ENCODE measurements around the gene RNU1-3. TPM values are rescaled to one million over a fixed set of nuclear protein-coding genes. Genes with fewer than 3 reads are reported as not detected.

The RNU1-3 gene
- total RNA-seq, 2 experiments from 2014 or later: under 0.01 to 1,968 TPM

DNA sequence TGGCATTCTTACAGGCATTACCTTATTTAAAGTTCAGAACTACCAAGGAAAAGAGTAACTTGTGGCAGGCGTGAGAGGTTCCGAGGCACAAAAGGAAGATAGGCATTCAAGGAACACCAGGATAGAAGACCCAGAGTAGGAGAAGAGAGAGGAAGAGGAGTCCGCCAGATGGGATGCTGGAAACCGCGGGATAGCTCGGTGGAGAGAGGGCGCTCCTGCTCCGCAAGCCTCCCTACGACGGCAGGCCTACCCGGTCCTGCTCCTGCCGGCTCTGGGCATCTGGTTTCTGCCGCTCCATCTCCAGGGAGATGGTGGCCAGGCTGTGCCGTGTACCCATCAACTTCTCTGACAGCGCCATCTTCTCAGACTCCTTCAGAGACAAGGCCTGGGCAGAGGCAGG lies 48.0 kb downstream of the RNU1-3 start:
- H3K4me1 ChIP-seq (ENCODE audit: insufficient read depth, low read length, poor library complexity, severe bottlenecking): peaks cover 10% of the 10 kb centered on the region
- no peak for TF ChIP-seq EZH2phosphoT487 (IDR thresholded peaks at IDR 0.05; ENCODE audit: borderline replicate concordance, low read depth, low read length)
- no peak for TF ChIP-seq CTCF (conservative IDR thresholded peaks at IDR 0.05; ENCODE audit: low read length)
- no peaks in the 10 kb centered on the region for H3K9me2 ChIP-seq (ENCODE audit: insufficient read depth, low read length)
- no peaks in the 10 kb centered on the region for H4K20me1 ChIP-seq (ENCODE audit: insufficient read depth, low read length)
- CTCF ChIA-PET (ENCODE audit: unreplicated experiment): no interaction called here
- H3K27ac ChIP-seq (ENCODE audit: low read depth, low read length, poor library complexity, severe bottlenecking): no peak overlapping the region
- intact Hi-C loops (cut with micrococcal nuclease; ENCODE audit: unreplicated experiment): no loop called here
- no peaks in the 10 kb centered on the region for H3K9me3 ChIP-seq (ENCODE audit: low read length)
- POLR2A ChIA-PET: interaction anchor here (0.7 kb wide), 1 partner anchor 410 kb away, joined by 6 read pairs; no protein-coding TSS in a partner anchor
- no peak overlapping the region for H3K4me2 ChIP-seq (ENCODE audit: low read length)
- H3K36me3 ChIP-seq (ENCODE audit: insufficient read depth, low read length): peaks cover 6% of the 10 kb centered on the region; the same call in 1 of the 2 replicates
- no TSS peak for BruUV-seq (replicated peaks)
- no peak overlapping the region for H2AFZ ChIP-seq (ENCODE audit: low read length)
- H3K4me3 ChIP-seq (ENCODE audit: low read depth, low read length, poor library complexity, severe bottlenecking): no peak overlapping the region
- no peak for DNase-seq (ENCODE audit: low spot score)
- no peaks in the 10 kb centered on the region for H3K79me2 ChIP-seq (ENCODE audit: insufficient read depth, low read depth, low read length)

DNA sequence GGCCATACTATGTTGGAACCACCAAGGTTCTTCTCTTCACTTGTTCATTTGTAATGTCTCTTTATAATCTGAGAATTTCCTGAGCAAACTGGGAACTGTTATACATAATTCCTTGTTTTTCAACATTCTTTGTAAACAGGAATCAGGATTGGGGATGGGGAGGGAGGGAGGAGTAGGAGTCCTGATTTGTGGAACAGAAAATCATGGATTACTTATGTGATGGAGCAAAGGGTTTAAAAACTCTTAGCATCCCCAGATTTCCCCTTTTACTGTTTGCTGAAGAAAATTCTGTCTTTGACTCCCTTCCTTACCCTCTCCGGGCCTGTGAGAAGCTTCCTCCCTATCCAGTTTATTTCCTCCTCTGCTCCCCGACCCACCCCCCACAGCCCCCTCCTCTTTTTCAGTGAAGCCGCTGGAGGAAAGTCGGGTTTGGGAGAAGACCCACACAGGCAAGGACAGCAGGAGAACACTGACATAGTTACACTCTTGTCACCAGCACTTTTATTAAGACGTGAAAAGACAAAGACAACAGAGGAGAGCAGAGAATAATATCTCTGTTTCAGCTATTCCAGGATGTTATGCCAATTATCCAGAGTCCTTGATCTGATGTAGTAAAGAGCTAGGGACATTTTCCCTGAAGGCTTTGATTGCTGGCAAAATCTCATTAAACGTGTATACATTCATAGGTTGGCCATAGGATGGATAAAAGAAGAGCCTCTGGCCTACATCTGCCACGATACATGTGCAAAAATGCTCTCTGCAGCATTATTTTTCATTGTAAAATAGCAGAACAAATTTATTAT lies 48.8 kb downstream of the RNU1-3 start:
- H3K4me3 ChIP-seq (ENCODE audit: low read depth, low read length, poor library complexity, severe bottlenecking): no peak overlapping the region
- ChIA-PET POLR2A (interaction anchor here (0.5 to 0.7 kb wide), 2 partner anchors 70 to 411 kb away, joined by 3 to 6 read pairs; no protein-coding TSS in a partner anchor), CTCF (ENCODE audit: unreplicated experiment) (no interaction called here)
- no peak overlapping the region for H3K4me2 ChIP-seq (ENCODE audit: low read length)
- no peaks in the 10 kb centered on the region for H4K20me1 ChIP-seq (ENCODE audit: insufficient read depth, low read length)
- intact Hi-C loops (cut with micrococcal nuclease; ENCODE audit: unreplicated experiment): no loop called here
- H3K4me1 ChIP-seq (ENCODE audit: insufficient read depth, low read length, poor library complexity, severe bottlenecking): peaks cover 12% of the 10 kb centered on the region
- no peaks in the 10 kb centered on the region for H3K79me2 ChIP-seq (ENCODE audit: insufficient read depth, low read depth, low read length)
- peaks cover 3% of the 10 kb centered on the region; the same call in 1 of the 2 replicates for H3K36me3 ChIP-seq (ENCODE audit: insufficient read depth, low read length)
- H3K9me2 ChIP-seq (ENCODE audit: insufficient read depth, low read length): no peaks in the 10 kb centered on the region
- BruUV-seq (replicated peaks): no TSS peak
- TF ChIP-seq EZH2phosphoT487 (IDR thresholded peaks at IDR 0.05; ENCODE audit: borderline replicate concordance, low read depth, low read length) (no peak), CTCF (conservative IDR thresholded peaks at IDR 0.05; ENCODE audit: low read length) (no peak)
- no peak overlapping the region for H2AFZ ChIP-seq (ENCODE audit: low read length)
- H3K27ac ChIP-seq (ENCODE audit: low read depth, low read length, poor library complexity, severe bottlenecking): no peak overlapping the region
- no peaks in the 10 kb centered on the region for H3K9me3 ChIP-seq (ENCODE audit: low read length)
- no peak for DNase-seq (ENCODE audit: low spot score)

GRCh38 chr1:16617114-16617631 lies 49.6 kb downstream of the RNU1-3 start:
- H3K9me2 ChIP-seq (ENCODE audit: insufficient read depth, low read length): no peaks in the 10 kb centered on the region
- ChIA-PET POLR2A (interaction anchor here (0.6 to 1.2 kb wide), 5 partner anchors 14 to 460 kb away, joined by 3 to 7 read pairs (median 3); no protein-coding TSS in a partner anchor), CTCF (ENCODE audit: unreplicated experiment) (no interaction called here)
- H4K20me1 ChIP-seq (ENCODE audit: insufficient read depth, low read length): 0 out of 2 replicates have a peak, but pooled peaks cover 3% of the 10 kb centered on the region
- no peak overlapping the region for H2AFZ ChIP-seq (ENCODE audit: low read length)
- intact Hi-C loops (cut with micrococcal nuclease; ENCODE audit: unreplicated experiment): no loop called here
- no peak overlapping the region for H3K4me2 ChIP-seq (ENCODE audit: low read length)
- no peaks in the 10 kb centered on the region for H3K79me2 ChIP-seq (ENCODE audit: insufficient read depth, low read depth, low read length)
- no peaks in the 10 kb centered on the region; the same call in 1 of the 2 replicates for H3K36me3 ChIP-seq (ENCODE audit: insufficient read depth, low read length)
- TF ChIP-seq CTCF (conservative IDR thresholded peaks at IDR 0.05; ENCODE audit: low read length) (no peak), EZH2phosphoT487 (IDR thresholded peaks at IDR 0.05; ENCODE audit: borderline replicate concordance, low read depth, low read length) (no peak)
- BruUV-seq (replicated peaks): no TSS peak
- H3K27ac ChIP-seq (ENCODE audit: low read depth, low read length, poor library complexity, severe bottlenecking): no peak overlapping the region
- no peak overlapping the region for H3K4me3 ChIP-seq (ENCODE audit: low read depth, low read length, poor library complexity, severe bottlenecking)
- no peak for DNase-seq (ENCODE audit: low spot score)
- H3K4me1 ChIP-seq (ENCODE audit: insufficient read depth, low read length, poor library complexity, severe bottlenecking): peaks cover 18% of the 10 kb centered on the region
- no peaks in the 10 kb centered on the region for H3K9me3 ChIP-seq (ENCODE audit: low read length)

All from OCI-LY7 (cell line).